Naive thymus-derived CD4-positive, alpha-beta T cell (primary cell): ENCODE results near the gene PROK1. TPM values are rescaled to one million over a fixed set of nuclear protein-coding genes. Genes with fewer than 3 reads are reported as not detected.
"Not testable (repeated sequence)": the region's sequence is repeated elsewhere in the genome, so short reads cannot be mapped to it uniquely, and the experiment has no call there.

Source experiments
- ATAC-seq: fragments of 150-1000 bp; cut with Tn5 transposase; 2 replicates; pipeline ENCODE4 v1.10.0; 2021; ENCODE audit warnings: mild to moderate bottlenecking, moderate library complexity
- CTCF ChIA-PET: fragments of 350-600 bp; sonication (Branson Sonifier 250); formaldehyde crosslinking; loops from one replicate; lab custom pipeline; 2021; ENCODE audit warnings: antibody characterized with exemption; lab: Charles Lee
- POLR2A ChIA-PET: fragments of 350-600 bp; sonication (Branson Sonifier 250); formaldehyde crosslinking; loops from one replicate; lab custom pipeline; 2021; ENCODE audit warnings: antibody characterized with exemption, inconsistent platforms; lab: Charles Lee
- DNase-seq, 9 donors: peaks; one replicate each; pipeline versions ENCODE4 v3.0.0 to v3.0.0-alpha.2; 2020 to 2022; ENCODE audit warnings: mixed read lengths in 1 of 9
- H3K27ac ChIP-seq: one replicate; pipeline ENCODE4 v1.7.0; 2013; ENCODE audit warnings: mild to moderate bottlenecking, low read depth, low read length, moderate library complexity
- H3K27me3 ChIP-seq, 2 donors: one replicate each; pipeline ENCODE4 v1.7.0; 2013; ENCODE audit warnings: low read length in 2 of 2, mild to moderate bottlenecking in 2 of 2, moderate library complexity in 2 of 2; ENCODE audit not compliant: control insufficient read depth in 2 of 2, insufficient read depth in 2 of 2
- H3K36me3 ChIP-seq, 3 experiments: 1 replicate in 2 of 3; 2 replicates in 1 of 3; pipeline ENCODE4 v1.7.0; 2013; ENCODE audit warnings: low read length in 3 of 3, mild to moderate bottlenecking in 3 of 3, moderate library complexity in 1 of 3; ENCODE audit not compliant: insufficient read depth in 3 of 3, control insufficient read depth in 2 of 3
- H3K4me1 ChIP-seq, 2 donors: one replicate each; pipeline ENCODE4 v1.7.0; 2013; ENCODE audit warnings: low read length in 2 of 2, mild to moderate bottlenecking in 2 of 2, moderate library complexity in 1 of 2; ENCODE audit not compliant: control insufficient read depth in 2 of 2, insufficient read depth in 2 of 2
- H3K4me3 ChIP-seq: 2 replicates; pipeline ENCODE4 v1.7.0; 2013; ENCODE audit warnings: mild to moderate bottlenecking, low read length
- H3K9me3 ChIP-seq, 3 experiments: 1 replicate in 2 of 3; 2 replicates in 1 of 3; pipeline ENCODE4 v1.7.0; 2013; ENCODE audit warnings: low read length in 3 of 3; ENCODE audit not compliant: control insufficient read depth in 2 of 3
- H3K27ac Mint-ChIP-seq, 9 donors: one replicate each; pipeline ENCODE4 v1.8.0; 2020 to 2022; ENCODE audit warnings: mixed read lengths in 9 of 9, mild to moderate bottlenecking in 8 of 9, moderate library complexity in 5 of 9, inconsistent platforms in 2 of 9
- H3K27me3 Mint-ChIP-seq, 5 donors: one replicate each; pipeline ENCODE4 v1.8.0; 2021 to 2022; ENCODE audit warnings: mixed read lengths in 5 of 5, mild to moderate bottlenecking in 1 of 5
- H3K36me3 Mint-ChIP-seq, 5 donors: one replicate each; pipeline ENCODE4 v1.8.0; 2020 to 2022; ENCODE audit warnings: mixed read lengths in 5 of 5, mild to moderate bottlenecking in 3 of 5, inconsistent platforms in 1 of 5
- H3K4me1 Mint-ChIP-seq, 7 donors: one replicate each; pipeline ENCODE4 v1.8.0; 2020 to 2022; ENCODE audit warnings: mixed read lengths in 7 of 7, mild to moderate bottlenecking in 3 of 7, inconsistent platforms in 1 of 7
- H3K4me3 Mint-ChIP-seq, 10 donors: one replicate each; pipeline ENCODE4 v1.8.0; 2020 to 2022; ENCODE audit warnings: mild to moderate bottlenecking in 10 of 10, mixed read lengths in 10 of 10, moderate library complexity in 6 of 10, inconsistent platforms in 2 of 10
- H3K9me3 Mint-ChIP-seq, 11 donors: one replicate each; pipeline ENCODE4 v1.8.0; 2020 to 2022; ENCODE audit warnings: mixed read lengths in 11 of 11, mild to moderate bottlenecking in 4 of 11, inconsistent platforms in 1 of 11, moderate library complexity in 1 of 11
- intact Hi-C, 2 donors: fragments of 100-400 bp; cut with micrococcal nuclease; formaldehyde crosslinking; loops; one replicate each; pipeline ENCODE4 v1.15.1; 2023
- polyA plus RNA-seq, 2 donors: library from polyadenylated mRNA; unstranded; fragments of 300-500 nt; fragmentation: Illumina TruSeq; gene quantifications; one replicate each; pipeline ENCODE4 v1.2.3, GENCODE V29; 2021
- total RNA-seq, 6 experiments: library from RNA in 5 of 6; stranded (reverse) in 5 of 6; gene quantifications; 1 replicate in 5 of 6; 2 replicates in 1 of 6; pipeline ENCODE4 v1.2.3 and lab custom pipeline; 2021 to 2026

PROK1 gene
- total and polyA plus RNA-seq, 7 experiments from 2014 or later, result not detected

DNA sequence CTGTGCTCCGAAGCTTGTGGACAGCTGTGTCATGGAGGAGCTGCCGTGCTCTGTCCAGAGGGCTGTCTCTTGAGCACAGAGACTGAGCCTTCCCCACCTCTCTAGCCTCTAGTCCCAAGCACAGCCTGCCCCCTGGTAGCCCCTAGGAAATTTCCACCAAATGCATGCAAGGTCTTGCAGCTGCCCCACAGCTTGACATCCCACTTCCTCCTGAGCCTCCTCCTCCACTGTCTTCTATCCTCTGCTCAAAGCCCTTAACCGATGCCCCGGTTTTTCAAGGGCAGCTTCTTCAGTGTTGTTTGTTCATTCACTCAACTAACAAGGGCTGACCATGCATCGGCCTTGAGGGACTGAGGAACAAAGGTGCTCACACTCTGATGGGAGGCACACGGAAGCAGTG, 20.6 kb upstream of the PROK1 start:
- ChIA-PET POLR2A (no interaction called here), CTCF (no interaction called here)
- Histone ChIP-seq H3K36me3 (no peaks in the 10 kb centered on the region), H3K27ac (no peak overlapping the region), H3K4me1 (no peaks in the 10 kb centered on the region), H3K9me3 (no peaks in the 10 kb centered on the region), H3K27me3 (no peaks in the 10 kb centered on the region), H3K4me3 (no peak overlapping the region)
- H3K4me3 Mint-ChIP-seq, result no peak overlapping the region
- peaks cover 0 to 1% (median 0%) of the 10 kb centered on the region in 11 donors for H3K9me3 Mint-ChIP-seq
- peaks cover 0 to 4% (median 0%) of the 10 kb centered on the region in 7 donors for H3K4me1 Mint-ChIP-seq
- peaks cover 6 to 30% (median 18%) of the 10 kb centered on the region in 5 donors for H3K27me3 Mint-ChIP-seq
- H3K27ac Mint-ChIP-seq, result no peak overlapping the region
- no peaks in the 10 kb centered on the region for H3K36me3 Mint-ChIP-seq
- intact Hi-C loops, result no loop called here
- ATAC-seq (no peak), DNase-seq (no peak)

DNA sequence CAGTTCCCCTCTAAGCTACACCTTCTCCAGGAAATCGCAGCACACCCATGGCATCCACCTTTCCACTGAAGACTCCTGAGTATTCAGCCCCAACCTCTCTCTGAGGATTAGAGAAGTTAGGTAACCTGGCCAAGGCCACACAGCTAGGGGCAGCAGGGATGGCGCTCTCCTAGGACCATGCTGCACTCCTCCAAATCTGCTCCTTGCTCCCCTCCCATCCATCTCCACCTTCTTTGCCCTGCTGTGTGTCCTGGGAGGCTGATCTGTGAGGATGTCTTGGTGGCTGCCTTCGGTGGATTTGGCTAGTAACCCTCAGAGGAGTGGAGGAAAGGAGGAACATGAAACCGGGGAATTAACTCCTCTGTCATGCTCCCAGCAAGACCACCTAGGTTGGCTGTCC, 20.0 kb upstream of the PROK1 start:
- Histone ChIP-seq H3K4me3 (no peak overlapping the region), H3K36me3 (no peaks in the 10 kb centered on the region), H3K27me3 (no peaks in the 10 kb centered on the region), H3K9me3 (no peaks in the 10 kb centered on the region), H3K4me1 (no peaks in the 10 kb centered on the region), H3K27ac (no peak overlapping the region)
- H3K4me1 Mint-ChIP-seq, result peaks cover 0 to 4% (median 0%) of the 10 kb centered on the region in 7 donors
- peaks cover 6 to 30% (median 18%) of the 10 kb centered on the region in 5 donors for H3K27me3 Mint-ChIP-seq
- DNase-seq, result no peak
- no peaks in the 10 kb centered on the region for H3K36me3 Mint-ChIP-seq
- H3K27ac Mint-ChIP-seq, result no peak overlapping the region
- CTCF ChIA-PET, result no interaction called here
- intact Hi-C loops, result no loop called here
- H3K9me3 Mint-ChIP-seq, result peaks cover 0 to 1% (median 0%) of the 10 kb centered on the region in 11 donors
- POLR2A ChIA-PET, result no interaction called here
- ATAC-seq, result no peak
- H3K4me3 Mint-ChIP-seq, result no peak overlapping the region

DNA sequence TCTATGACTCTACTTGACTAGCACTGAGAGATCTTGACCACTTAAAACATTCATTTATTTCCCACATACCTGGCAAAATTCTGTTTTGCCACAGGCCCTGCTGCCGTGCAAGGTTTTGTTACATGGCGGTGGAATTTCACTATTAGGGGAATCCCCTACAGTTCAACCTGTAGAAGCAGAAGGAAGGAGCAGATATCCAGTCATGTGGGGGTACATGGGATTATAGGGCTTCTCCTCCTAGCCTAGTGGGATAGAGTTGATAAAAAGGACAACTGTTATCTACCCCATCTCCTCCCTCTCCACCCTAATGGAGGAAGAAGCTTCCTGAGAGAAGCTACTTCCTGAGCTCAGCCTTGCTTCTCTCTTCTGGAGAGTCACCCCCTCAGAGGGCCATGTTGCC, 17.7 kb upstream of the PROK1 start:
- intact Hi-C loops, result no loop called here
- H3K9me3 Mint-ChIP-seq, result peaks cover 0 to 1% (median 0%) of the 10 kb centered on the region in 11 donors
- no peaks in the 10 kb centered on the region for H3K27me3 ChIP-seq
- POLR2A ChIA-PET, result no interaction called here
- ATAC-seq (no peak), DNase-seq (no peak)
- no peaks in the 10 kb centered on the region for H3K9me3 ChIP-seq
- H3K36me3 ChIP-seq, result no peaks in the 10 kb centered on the region
- peaks cover 0 to 4% (median 0%) of the 10 kb centered on the region in 7 donors for H3K4me1 Mint-ChIP-seq
- peaks cover 6 to 33% (median 18%) of the 10 kb centered on the region in 5 donors for H3K27me3 Mint-ChIP-seq
- H3K36me3 Mint-ChIP-seq, result no peaks in the 10 kb centered on the region
- H3K4me3 Mint-ChIP-seq, result no peak overlapping the region
- H3K27ac Mint-ChIP-seq, result no peak overlapping the region
- no peaks in the 10 kb centered on the region for H3K4me1 ChIP-seq
- H3K4me3 ChIP-seq, result no peak overlapping the region
- CTCF ChIA-PET, result no interaction called here
- H3K27ac ChIP-seq, result no peak overlapping the region

DNA sequence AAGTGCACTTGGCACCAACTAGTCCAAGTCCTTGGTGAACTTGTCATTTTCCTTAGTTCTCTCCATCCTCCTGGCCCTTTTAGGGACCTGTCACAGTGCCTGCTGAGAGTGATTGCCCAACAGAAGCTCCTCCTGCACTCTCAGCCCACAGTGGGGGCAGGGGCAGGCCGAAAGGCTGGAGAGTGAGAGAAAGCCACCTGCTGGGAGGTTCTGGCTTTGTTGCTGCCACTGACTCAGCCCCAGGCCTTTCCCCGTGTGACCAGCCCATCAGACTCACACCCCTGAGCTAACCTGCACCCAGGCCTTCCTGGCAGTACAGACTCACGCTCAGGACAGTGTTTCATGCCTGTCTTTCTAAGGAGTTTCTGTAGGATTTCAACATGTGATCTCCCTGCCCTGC, 17.1 kb upstream of the PROK1 start:
- no peaks in the 10 kb centered on the region for H3K27me3 ChIP-seq
- H3K36me3 Mint-ChIP-seq, result no peaks in the 10 kb centered on the region
- peaks cover 6 to 33% (median 20%) of the 10 kb centered on the region in 5 donors for H3K27me3 Mint-ChIP-seq
- no peaks in the 10 kb centered on the region for H3K4me1 ChIP-seq
- H3K9me3 ChIP-seq, result no peaks in the 10 kb centered on the region
- H3K36me3 ChIP-seq, result no peaks in the 10 kb centered on the region
- intact Hi-C loops, result no loop called here
- H3K27ac ChIP-seq, result no peak overlapping the region
- no peak overlapping the region for H3K4me3 ChIP-seq
- POLR2A ChIA-PET, result no interaction called here
- CTCF ChIA-PET, result no interaction called here
- peaks cover 0 to 1% (median 0%) of the 10 kb centered on the region in 11 donors for H3K9me3 Mint-ChIP-seq
- no peak overlapping the region for H3K27ac Mint-ChIP-seq
- peaks cover 0 to 4% (median 0%) of the 10 kb centered on the region in 7 donors for H3K4me1 Mint-ChIP-seq
- DNase-seq (no peak), ATAC-seq (peak; percentile 78)
- H3K4me3 Mint-ChIP-seq, result no peak overlapping the region

DNA sequence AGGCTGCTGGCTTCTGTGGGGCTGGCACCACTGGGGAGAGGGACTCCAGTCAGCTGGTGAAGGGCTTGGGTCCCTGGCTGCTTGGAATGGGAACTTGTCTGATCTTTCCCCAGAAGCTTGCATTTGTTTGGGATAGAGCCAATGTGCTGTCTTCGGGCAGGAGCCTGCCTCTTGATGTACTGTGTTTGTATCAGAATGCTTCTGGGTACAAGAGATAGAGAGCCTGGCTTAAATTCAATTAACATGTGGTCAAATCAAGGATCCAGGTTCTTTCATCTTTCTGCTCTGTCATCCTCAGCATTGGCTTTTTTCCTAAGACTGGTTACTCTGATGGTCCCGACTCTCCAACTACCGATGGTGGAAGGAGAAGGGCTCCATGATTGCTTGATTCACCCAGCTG, 16.0 kb upstream of the PROK1 start:
- no peaks in the 10 kb centered on the region for H3K9me3 ChIP-seq
- no peaks in the 10 kb centered on the region for H3K36me3 Mint-ChIP-seq
- H3K4me3 ChIP-seq, result no peak overlapping the region
- no peak overlapping the region for H3K27ac Mint-ChIP-seq
- no peak for DNase-seq
- no peak overlapping the region for H3K4me3 Mint-ChIP-seq
- no peaks in the 10 kb centered on the region for H3K27me3 ChIP-seq
- ChIA-PET POLR2A (no interaction called here), CTCF (no interaction called here)
- H3K9me3 Mint-ChIP-seq, result no peaks in the 10 kb centered on the region
- intact Hi-C loops, result no loop called here
- no peaks in the 10 kb centered on the region for H3K4me1 ChIP-seq
- ATAC-seq, result no peak
- no peaks in the 10 kb centered on the region for H3K36me3 ChIP-seq
- peaks cover 0 to 4% (median 0%) of the 10 kb centered on the region in 7 donors for H3K4me1 Mint-ChIP-seq
- no peak overlapping the region for H3K27ac ChIP-seq
- peaks cover 8 to 35% (median 27%) of the 10 kb centered on the region in 5 donors for H3K27me3 Mint-ChIP-seq

DNA sequence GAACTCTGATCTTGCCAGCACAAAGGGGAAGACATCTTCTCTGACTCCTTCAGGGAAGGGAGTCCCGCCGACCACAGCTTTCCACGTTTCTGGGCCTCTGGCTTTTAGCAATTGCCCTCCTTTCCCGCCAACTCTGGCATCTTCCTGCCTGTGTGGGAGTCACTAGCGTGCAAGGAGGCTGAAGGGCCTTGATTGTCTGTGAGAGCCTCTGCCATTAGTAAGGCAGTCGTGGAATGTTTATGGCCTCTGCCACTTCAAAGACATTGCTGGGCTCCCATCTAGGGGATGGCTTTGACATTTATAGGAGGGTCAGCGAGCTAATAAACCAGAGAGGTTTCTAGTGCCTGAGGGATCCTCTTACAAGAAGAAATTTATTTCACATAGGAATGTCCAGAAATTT, 14.3 kb upstream of the PROK1 start:
- CTCF ChIA-PET, result interaction anchor here (1.0 kb wide), 1 partner anchor 13 kb away, joined by 3 read pairs; no protein-coding TSS in a partner anchor

DNA sequence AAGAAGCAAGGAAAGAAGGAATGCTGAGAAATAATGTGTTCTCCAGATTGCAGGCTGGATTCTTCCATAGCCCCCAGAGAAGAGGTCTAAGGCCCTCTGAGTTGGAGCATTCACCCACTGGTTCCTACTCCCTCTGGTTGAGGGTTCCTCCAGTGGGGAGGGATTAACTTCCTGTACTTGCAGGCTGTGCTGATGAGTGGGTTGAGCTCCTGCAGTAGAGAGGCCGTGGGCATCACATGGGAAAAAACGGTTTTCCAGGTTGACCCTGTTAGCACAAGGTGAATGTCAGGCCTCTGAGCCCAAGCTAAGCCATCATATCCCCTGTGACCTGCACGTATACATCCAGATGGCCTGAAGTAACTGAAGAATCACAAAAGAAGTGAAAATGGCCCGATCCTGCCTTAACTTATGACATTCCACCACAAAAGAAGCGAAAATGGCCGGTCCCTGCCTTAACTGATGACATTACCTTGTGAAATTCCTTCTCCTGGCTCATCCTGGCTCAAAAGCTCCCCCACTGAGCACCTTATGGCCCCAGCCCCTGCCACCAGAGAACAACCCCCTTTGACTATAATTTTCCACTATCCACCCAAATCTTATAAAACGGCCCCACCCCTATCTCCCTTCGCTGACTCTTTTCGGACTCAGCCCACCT, 13.2 kb upstream of the PROK1 start:
- not testable (repeated sequence) for H3K9me3 ChIP-seq, H3K27ac Mint-ChIP-seq

More for the DNA sequence above, 14.3 kb upstream of the PROK1 start:
- H3K27ac Mint-ChIP-seq, result no peak overlapping the region
- no peak overlapping the region for H3K27ac ChIP-seq
- DNase-seq (no peak), ATAC-seq (no peak)
- no peaks in the 10 kb centered on the region for H3K9me3 ChIP-seq
- POLR2A ChIA-PET, result no interaction called here
- peaks cover 0 to 2% (median 0%) of the 10 kb centered on the region in 7 donors for H3K4me1 Mint-ChIP-seq
- intact Hi-C loops, result no loop called here
- no peaks in the 10 kb centered on the region for H3K36me3 ChIP-seq
- no peak overlapping the region for H3K4me3 ChIP-seq
- H3K4me3 Mint-ChIP-seq, result no peak overlapping the region
- H3K36me3 Mint-ChIP-seq, result no peaks in the 10 kb centered on the region
- H3K9me3 Mint-ChIP-seq, result no peaks in the 10 kb centered on the region
- H3K4me1 ChIP-seq, result no peaks in the 10 kb centered on the region
- no peaks in the 10 kb centered on the region for H3K27me3 ChIP-seq
- peaks cover 4 to 29% (median 12%) of the 10 kb centered on the region in 5 donors for H3K27me3 Mint-ChIP-seq

More for the DNA sequence above, 13.2 kb upstream of the PROK1 start:
- POLR2A ChIA-PET, CTCF ChIA-PET, intact Hi-C loops, H3K4me1 Mint-ChIP-seq, H3K9me3 Mint-ChIP-seq, H3K4me1 ChIP-seq, DNase-seq, ATAC-seq, H3K36me3 ChIP-seq, H3K27me3 ChIP-seq, H3K4me3 Mint-ChIP-seq, H3K27ac ChIP-seq, H3K36me3 Mint-ChIP-seq, H3K4me3 ChIP-seq: not testable (repeated sequence)
- H3K27me3 Mint-ChIP-seq, result peaks cover 4 to 26% (median 9%) of the 10 kb centered on the region in 5 donors
